Measurements from ENCODE around the gene ENO2. TPM values are rescaled to one million over a fixed set of nuclear protein-coding genes. Genes with fewer than 3 reads are reported as not detected.

ENO2 gene
- total RNA-seq, 1 experiment from 2014 or later = 33.5 TPM

DNA sequence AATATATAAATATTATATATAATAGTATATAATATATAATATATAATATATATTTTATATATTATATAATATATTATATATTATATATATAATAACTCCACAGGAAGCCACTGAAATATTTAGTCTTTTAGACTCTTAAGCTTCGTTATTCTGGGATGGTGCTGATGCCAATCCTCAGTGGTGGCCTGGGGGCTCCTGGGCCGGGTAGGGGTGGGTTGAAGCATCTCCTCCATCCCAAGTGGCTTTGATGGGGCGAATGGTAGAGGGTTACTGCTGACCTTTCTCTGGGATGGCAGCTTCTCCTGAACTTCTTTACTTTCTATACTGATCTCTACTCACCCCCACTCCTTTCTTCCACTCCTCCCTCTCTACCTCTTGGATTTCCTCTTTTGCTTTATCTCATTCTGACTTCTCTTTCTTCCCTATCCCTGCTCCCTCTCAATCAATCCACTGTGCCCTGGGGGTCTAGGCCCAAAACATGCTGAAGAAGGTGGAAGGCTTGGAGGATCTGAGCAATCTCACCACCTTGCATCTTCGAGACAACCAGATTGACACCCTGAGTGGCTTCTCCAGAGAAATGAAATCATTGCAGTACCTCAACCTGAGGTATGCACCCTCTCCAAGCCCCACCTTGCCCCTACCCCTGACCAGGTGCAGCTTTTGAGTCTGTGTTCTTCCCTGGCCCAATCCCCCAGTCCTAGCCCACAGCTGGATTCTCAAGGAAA lies 4.8 kb upstream of the ENO2 start:
- TF ChIP-seq, protein P1, sequence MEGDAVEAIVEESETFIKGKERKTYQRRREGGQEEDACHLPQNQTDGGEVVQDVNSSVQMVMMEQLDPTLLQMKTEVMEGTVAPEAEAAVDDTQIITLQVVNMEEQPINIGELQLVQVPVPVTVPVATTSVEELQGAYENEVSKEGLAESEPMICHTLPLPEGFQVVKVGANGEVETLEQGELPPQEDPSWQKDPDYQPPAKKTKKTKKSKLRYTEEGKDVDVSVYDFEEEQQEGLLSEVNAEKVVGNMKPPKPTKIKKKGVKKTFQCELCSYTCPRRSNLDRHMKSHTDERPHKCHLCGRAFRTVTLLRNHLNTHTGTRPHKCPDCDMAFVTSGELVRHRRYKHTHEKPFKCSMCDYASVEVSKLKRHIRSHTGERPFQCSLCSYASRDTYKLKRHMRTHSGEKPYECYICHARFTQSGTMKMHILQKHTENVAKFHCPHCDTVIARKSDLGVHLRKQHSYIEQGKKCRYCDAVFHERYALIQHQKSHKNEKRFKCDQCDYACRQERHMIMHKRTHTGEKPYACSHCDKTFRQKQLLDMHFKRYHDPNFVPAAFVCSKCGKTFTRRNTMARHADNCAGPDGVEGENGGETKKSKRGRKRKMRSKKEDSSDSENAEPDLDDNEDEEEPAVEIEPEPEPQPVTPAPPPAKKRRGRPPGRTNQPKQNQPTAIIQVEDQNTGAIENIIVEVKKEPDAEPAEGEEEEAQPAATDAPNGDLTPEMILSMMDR (IDR thresholded peaks at IDR 0.05) = no peak
- TF ChIP-seq, protein P2, sequence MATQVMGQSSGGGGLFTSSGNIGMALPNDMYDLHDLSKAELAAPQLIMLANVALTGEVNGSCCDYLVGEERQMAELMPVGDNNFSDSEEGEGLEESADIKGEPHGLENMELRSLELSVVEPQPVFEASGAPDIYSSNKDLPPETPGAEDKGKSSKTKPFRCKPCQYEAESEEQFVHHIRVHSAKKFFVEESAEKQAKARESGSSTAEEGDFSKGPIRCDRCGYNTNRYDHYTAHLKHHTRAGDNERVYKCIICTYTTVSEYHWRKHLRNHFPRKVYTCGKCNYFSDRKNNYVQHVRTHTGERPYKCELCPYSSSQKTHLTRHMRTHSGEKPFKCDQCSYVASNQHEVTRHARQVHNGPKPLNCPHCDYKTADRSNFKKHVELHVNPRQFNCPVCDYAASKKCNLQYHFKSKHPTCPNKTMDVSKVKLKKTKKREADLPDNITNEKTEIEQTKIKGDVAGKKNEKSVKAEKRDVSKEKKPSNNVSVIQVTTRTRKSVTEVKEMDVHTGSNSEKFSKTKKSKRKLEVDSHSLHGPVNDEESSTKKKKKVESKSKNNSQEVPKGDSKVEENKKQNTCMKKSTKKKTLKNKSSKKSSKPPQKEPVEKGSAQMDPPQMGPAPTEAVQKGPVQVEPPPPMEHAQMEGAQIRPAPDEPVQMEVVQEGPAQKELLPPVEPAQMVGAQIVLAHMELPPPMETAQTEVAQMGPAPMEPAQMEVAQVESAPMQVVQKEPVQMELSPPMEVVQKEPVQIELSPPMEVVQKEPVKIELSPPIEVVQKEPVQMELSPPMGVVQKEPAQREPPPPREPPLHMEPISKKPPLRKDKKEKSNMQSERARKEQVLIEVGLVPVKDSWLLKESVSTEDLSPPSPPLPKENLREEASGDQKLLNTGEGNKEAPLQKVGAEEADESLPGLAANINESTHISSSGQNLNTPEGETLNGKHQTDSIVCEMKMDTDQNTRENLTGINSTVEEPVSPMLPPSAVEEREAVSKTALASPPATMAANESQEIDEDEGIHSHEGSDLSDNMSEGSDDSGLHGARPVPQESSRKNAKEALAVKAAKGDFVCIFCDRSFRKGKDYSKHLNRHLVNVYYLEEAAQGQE (IDR thresholded peaks at IDR 0.05; ENCODE audit: insufficient read depth in 1 of 2, low read depth in 2 of 2, low read length in 1 of 2) = no peak
- no peak for TF ChIP-seq TCF7L2 (IDR thresholded peaks at IDR 0.05; ENCODE audit: low read depth, low read length)
- TF ChIP-seq POLR2AphosphoS5 (IDR thresholded peaks at IDR 0.05; ENCODE audit: low read depth, low read length) = no peak
- no peak for TF ChIP-seq SIN3A (IDR thresholded peaks at IDR 0.05; ENCODE audit: borderline replicate concordance, insufficient read depth, low read depth, low read length)
- POLR2A ChIA-PET = interaction anchor here (0.7 kb wide), 1 partner anchor 61 kb away, joined by 4 read pairs; no protein-coding TSS in a partner anchor

DNA sequence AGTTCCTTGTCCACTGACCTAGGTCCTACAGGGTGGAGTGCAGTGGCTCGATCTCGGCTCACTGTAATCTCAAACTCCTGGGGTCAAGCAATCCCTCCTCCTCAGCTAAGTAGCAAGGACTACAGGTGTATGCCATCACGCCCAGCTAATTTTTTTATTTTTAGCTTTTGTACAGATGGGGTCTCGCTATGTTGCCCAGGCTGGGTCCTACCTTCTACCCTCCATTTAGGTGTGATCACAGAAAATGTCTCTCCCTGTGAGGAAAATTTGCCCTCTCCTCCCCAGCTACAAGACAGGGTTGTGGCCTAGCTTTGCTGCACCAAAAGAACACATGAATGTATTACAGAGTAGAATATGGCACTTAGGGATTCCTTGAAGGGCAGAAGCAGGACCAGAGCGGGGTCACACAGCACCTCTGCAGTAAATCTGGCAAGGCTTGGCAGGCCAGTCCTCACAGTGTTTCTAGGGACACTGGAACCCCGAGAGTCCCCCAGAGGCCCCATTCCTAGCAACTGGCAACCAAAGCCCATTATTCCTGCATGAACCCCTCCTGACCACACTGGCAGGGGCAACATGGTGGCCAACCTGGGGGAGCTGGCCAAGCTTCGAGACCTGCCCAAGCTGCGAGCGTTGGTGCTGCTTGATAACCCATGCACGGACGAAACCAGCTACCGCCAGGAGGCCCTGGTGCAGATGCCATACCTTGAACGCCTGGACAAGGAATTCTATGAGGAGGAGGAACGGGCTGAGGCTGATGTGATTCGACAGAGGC lies 2.0 kb upstream of the ENO2 start:
- ChIA-PET CTCF (interaction anchor here (0.7 to 1.0 kb wide), 2 partner anchors 13 to 194 kb away, joined by 3 read pairs; no protein-coding TSS in a partner anchor), POLR2A (no interaction called here)
- DNase-seq (ENCODE audit: low read depth, low spot score) = no peak
- BruUV-seq (replicated peaks) = no TSS peak
- Histone ChIP-seq H3K36me3 (ENCODE audit: control insufficient read depth, insufficient read depth, low read length) (no peaks in the 10 kb centered on the region; the same call in 1 of the 2 replicates), H3K9me3 (ENCODE audit: control insufficient read depth, insufficient read depth, low read depth, low read length) (no peaks in the 10 kb centered on the region), H3K4me3 (ENCODE audit: low read depth in 2 of 2, low read length in 2 of 2) (no peak overlapping the region), H3K27ac (ENCODE audit: low read length) (no peak overlapping the region), H3K4me1 (ENCODE audit: control insufficient read depth, insufficient read depth, low read length) (peaks cover 4% of the 10 kb centered on the region; the same call in 1 of the 2 replicates), H3K27me3 (ENCODE audit: control insufficient read depth, insufficient read depth, low read length) (no peaks in the 10 kb centered on the region)
- TF ChIP-seq, protein P1 (IDR thresholded peaks at IDR 0.05) = no peak
- TF ChIP-seq SIN3A (IDR thresholded peaks at IDR 0.05; ENCODE audit: borderline replicate concordance, insufficient read depth, low read depth, low read length) = no peak
- no peak for ATAC-seq
- in situ Hi-C loops (cut with HindIII; ENCODE audit: low pct_unique_long_range_greater_than_20kb, low sequenced_read_pairs) (no loop called here), intact Hi-C loops (cut with micrococcal nuclease; ENCODE audit: unreplicated experiment) (no loop called here)

More for the DNA sequence above, 4.8 kb upstream of the ENO2 start:
- H3K36me3 ChIP-seq (ENCODE audit: control insufficient read depth, insufficient read depth, low read length) = no peaks in the 10 kb centered on the region
- H3K27me3 ChIP-seq (ENCODE audit: control insufficient read depth, insufficient read depth, low read length) = no peaks in the 10 kb centered on the region
- CTCF ChIA-PET = no interaction called here
- H3K9me3 ChIP-seq (ENCODE audit: control insufficient read depth, insufficient read depth, low read depth, low read length) = no peaks in the 10 kb centered on the region
- intact Hi-C loops (cut with micrococcal nuclease; ENCODE audit: unreplicated experiment) (no loop called here), in situ Hi-C loops (cut with HindIII; ENCODE audit: low pct_unique_long_range_greater_than_20kb, low sequenced_read_pairs) (no loop called here)
- ATAC-seq (no peak), DNase-seq (ENCODE audit: low read depth, low spot score) (no peak)
- H3K4me3 ChIP-seq (ENCODE audit: low read depth in 2 of 2, low read length in 2 of 2) = no peak overlapping the region
- BruUV-seq (replicated peaks) = no TSS peak
- peaks cover 4% of the 10 kb centered on the region; the same call in 1 of the 2 replicates for H3K4me1 ChIP-seq (ENCODE audit: control insufficient read depth, insufficient read depth, low read length)
- H3K27ac ChIP-seq (ENCODE audit: low read length) = no peak overlapping the region
